ENCODE measurements around the gene DMTF1. TPM values are rescaled to one million over a fixed set of nuclear protein-coding genes. Genes with fewer than 3 reads are reported as not detected.

DMTF1 gene
- total and polyA plus RNA-seq, 2 of the 8 experiments (the other 6 are each of a cell fraction or from before 2014, with no cell fraction given), result 86.0 to 115 TPM

- TF ChIP-seq CTCF (IDR thresholded peaks at IDR 0.05; ENCODE audit: control extremely low read depth in 1 of 3, insufficient read depth in 1 of 3, low read depth in 1 of 3, low read length in 3 of 3) (no peak), SP1 (IDR thresholded peaks at IDR 0.05; ENCODE audit: low read depth, low read length) (no peak), GTF2F1 (IDR thresholded peaks at IDR 0.05; ENCODE audit: borderline replicate concordance, low read depth, low read length) (no peak), CHD2 (IDR thresholded peaks at IDR 0.05; ENCODE audit: low read length) (no peak), RFX5 (IDR thresholded peaks at IDR 0.05; ENCODE audit: borderline replicate concordance, low read depth, low read length) (no peak), TBP (IDR thresholded peaks at IDR 0.05; ENCODE audit: low read depth, low read length) (no peak), POLR2AphosphoS5 (IDR thresholded peaks at IDR 0.05; ENCODE audit: low read depth, low read length) (no peak), ATF3 (IDR thresholded peaks at IDR 0.05; ENCODE audit: insufficient read depth, low read depth, low read length) (no peak)
Measured at GRCh38 chr7:87213252-87213651, 61.0 kb downstream of the DMTF1 start (continued).
